GM21367 (cell line): ENCODE data around the gene CANT1.

Experiments
- ATAC-seq: cut with Tn5 transposase; IDR thresholded peaks from one replicate; pipeline ENCODE4 v1.9.1; 2021; ENCODE audit not compliant: unreplicated experiment

Gene CANT1

GRCh38 chr17:79009397-79010303, at the start of gene CANT1:
TSS of gene CANT1 (minus strand) at chr17:79009764. CDS start at chr17:78997622, 12,142 bp downstream.
- ATAC-seq: peak; percentile 62

DNA sequence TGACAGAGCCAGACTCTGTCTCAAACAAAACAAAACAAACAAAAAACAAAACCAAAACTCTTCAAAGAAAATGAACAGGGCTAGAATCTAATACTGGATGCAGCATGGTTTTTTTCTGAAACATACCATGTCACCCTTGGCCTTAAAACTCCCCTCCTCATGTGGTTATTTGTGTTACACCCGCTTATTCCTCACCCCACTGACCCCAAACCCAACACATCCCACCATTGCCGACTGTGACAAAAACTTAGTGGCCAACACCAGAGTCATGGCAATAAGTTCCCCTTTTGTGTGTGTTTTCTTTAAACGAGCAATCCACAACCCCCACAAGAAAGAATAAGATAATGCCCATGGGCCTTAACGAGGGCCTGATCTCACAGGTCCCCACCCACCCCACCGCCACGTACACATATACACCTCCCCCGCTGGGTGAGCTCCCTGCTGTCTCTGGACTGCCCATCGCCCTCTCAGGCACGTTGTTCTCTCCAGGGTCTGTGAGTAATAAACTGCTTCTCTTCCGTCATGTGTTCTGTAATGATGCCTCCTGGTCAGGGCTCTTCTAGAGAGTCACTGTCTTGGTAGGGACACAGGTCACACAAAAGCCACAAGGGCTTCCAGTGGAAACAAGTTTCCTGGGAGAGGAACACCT, 48.3 kb upstream of the CANT1 start:
- ATAC-seq: no peak

- ATAC-seq: no peak
Observed at GRCh38 chr17:79055197-79055596, 45.6 kb upstream of the CANT1 start.

- ATAC-seq: no peak
Observed at GRCh38 chr17:79054200-79054960, 44.8 kb upstream of the CANT1 start.

- no peak for ATAC-seq
Observed at GRCh38 chr17:79053251-79053925, 43.8 kb upstream of the CANT1 start.

GRCh38 chr17:79052131-79052530, 42.6 kb upstream of the CANT1 start:
- no peak for ATAC-seq

DNA sequence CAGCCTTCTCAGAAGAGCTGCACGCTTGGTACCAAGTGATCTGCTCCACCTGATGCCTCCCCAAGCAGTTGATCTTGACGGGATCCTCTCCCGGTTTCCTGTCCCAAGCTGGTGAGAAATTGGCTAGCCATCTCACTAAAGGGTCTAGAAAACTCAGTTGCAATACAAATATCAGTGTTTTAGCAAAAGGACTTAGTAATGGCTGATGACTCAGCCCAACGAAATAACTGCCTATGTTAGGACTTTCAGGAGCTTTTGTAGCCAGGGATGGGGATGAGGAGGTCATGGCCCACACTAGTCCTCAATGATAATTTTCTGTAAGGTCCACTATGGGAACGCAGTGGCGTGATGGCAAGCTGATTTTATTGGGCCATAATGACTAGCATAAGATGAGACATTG, 41.7 kb upstream of the CANT1 start:
- no peak for ATAC-seq

DNA sequence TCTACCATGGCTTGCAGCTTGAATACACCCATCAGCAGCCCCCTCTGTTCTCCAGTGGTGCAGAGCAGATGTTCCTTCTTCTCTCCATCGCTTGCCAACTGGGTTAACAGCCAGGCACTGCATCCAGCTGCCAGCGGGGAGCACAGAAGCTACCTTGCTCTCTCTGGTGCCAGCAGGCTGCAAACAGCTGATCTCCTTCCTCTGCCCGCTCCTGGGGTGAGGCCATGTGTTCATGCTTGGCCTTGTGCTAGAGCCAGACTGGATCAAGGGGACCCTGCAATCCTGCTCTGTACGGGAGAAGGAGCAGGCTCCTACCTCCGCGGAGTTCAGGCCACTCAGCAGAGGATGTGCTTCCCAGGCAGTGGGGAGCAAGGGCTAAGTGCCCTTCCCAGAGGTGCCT, 41.0 kb upstream of the CANT1 start:
- no peak for ATAC-seq

- no peak for ATAC-seq
Observed at GRCh38 chr17:79049821-79050220, 40.3 kb upstream of the CANT1 start.

GRCh38 chr17:79048826-79049755, 39.5 kb upstream of the CANT1 start:
- no peak for ATAC-seq

DNA sequence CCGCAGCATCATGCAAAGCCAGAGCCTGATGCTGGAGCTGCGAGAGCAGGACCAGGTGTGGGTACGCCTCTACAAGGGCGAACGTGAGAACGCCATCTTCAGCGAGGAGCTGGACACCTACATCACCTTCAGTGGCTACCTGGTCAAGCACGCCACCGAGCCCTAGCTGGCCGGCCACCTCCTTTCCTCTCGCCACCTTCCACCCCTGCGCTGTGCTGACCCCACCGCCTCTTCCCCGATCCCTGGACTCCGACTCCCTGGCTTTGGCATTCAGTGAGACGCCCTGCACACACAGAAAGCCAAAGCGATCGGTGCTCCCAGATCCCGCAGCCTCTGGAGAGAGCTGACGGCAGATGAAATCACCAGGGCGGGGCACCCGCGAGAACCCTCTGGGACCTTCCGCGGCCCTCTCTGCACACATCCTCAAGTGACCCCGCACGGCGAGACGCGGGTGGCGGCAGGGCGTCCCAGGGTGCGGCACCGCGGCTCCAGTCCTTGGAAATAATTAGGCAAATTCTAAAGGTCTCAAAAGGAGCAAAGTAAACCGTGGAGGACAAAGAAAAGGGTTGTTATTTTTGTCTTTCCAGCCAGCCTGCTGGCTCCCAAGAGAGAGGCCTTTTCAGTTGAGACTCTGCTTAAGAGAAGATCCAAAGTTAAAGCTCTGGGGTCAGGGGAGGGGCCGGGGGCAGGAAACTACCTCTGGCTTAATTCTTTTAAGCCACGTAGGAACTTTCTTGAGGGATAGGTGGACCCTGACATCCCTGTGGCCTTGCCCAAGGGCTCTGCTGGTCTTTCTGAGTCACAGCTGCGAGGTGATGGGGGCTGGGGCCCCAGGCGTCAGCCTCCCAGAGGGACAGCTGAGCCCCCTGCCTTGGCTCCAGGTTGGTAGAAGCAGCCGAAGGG, 38.6 kb upstream of the CANT1 start:
- ATAC-seq: no peak

DNA sequence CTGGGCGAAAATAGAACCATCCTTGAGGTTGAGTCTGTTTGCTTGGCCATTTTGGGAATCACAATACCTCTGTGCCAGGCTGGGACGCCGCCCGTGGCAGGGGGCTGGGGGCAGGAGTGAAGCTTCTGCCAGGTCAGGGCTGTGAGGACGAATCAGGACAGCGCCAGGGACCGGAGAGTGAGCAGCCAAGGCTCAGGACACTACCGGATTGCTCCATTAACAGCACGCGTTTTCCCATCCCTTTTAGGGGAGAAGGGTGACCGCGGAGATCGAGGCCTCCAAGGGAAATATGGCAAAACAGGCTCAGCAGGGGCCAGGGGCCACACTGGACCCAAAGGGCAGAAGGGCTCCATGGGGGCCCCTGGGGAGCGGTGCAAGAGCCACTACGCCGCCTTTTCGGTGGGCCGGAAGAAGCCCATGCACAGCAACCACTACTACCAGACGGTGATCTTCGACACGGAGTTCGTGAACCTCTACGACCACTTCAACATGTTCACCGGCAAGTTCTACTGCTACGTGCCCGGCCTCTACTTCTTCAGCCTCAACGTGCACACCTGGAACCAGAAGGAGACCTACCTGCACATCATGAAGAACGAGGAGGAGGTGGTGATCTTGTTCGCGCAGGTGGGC, 37.8 kb upstream of the CANT1 start:
- ATAC-seq: no peak

DNA sequence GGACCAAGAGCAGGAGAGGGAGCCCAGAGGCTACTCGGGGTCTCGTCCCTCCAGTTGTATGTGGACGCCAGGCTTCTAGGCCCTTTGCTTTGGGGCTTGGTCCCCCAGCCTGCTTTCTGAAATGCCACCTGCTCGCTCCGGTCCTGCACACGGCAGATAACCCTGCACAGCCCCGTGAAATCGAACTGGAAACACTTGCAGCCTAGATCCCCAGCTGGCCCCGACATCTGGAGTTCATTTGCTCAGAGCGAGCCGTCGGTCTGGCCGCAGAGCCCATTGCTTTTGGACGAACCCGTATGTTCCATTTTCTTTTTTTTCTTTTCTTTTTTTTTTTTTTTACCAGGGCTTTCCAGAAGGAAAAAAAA, 37.3 kb upstream of the CANT1 start:
- no peak for ATAC-seq

- no peak for ATAC-seq
Observed at GRCh38 chr17:79046197-79046915, 36.8 kb upstream of the CANT1 start.

- ATAC-seq: no peak
Observed at GRCh38 chr17:79045842-79046196, 36.3 kb upstream of the CANT1 start.

DNA sequence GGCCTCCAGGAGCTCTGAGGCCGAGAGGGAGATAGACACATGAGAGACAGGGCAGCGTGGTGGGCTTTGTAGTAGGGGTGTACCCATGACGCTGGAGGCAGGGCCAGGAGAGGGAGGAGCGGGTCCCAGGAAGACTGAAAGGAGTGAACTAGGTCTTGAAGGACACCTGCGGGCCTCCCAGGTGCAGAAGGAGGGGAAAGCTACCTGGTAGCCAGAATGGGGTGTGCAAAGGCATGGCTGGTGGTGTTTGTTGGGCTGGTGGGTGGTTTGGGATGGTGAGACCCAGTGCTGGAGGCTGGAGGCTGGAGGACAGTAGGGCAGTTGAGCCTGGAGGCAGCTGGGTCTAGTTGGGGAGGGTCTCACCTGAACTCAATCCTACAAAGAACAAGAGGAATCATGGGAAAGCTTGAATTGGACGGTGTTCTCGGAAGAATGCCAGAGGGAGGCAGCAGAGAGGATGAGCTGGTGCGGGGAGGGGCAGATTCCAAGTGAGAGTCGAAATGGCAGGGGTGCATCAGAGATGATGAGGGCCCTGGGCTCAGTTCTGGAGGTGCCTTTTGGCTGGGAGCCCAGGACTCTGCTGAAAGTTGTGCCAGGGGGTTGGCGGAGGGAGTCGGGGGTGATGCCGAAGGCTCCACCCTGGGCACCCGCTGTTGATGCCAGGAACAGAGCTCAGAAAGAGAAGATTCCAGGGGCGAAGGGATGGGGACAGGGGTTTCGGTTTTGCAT, 35.6 kb upstream of the CANT1 start:
- ATAC-seq: no peak

DNA sequence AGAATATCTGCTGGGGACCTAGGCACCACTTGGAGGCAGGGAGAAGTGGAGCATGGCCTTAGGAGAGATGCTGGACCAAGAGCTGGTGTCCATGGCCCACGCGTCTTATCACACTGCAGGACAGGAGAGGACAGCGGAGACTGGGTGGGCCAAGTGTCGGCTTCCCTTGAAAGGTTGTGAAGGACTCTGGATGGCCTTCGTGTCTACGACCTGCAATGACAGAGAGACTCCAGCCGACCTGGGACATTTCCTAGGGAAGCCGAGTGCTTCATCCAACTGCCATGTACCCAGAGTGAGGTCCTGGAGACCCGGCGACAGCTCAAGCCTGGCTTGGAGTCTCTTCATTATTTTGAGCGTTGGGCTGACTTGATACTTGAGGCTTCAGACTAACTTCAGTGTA, 34.9 kb upstream of the CANT1 start:
- no peak for ATAC-seq
